Stimulated activated CD4-positive, alpha-beta T cell treated with anti-CD3 and anti-CD28 coated beads, TNF-alpha, amount 100 ng/mL, for 24 hours (primary cell): Measurements from ENCODE around the gene CDCP2.
"Not testable (repeated sequence)": the region's sequence is repeated elsewhere in the genome, so short reads cannot be mapped to it uniquely, and the experiment has no call there.

Experiments used
- DNase-seq, 3 experiments: peaks; one replicate each; pipeline ENCODE4 v3.0.0-alpha.2; 2020; ENCODE audit warnings: low read depth in 3 of 3

Gene CDCP2

DNA sequence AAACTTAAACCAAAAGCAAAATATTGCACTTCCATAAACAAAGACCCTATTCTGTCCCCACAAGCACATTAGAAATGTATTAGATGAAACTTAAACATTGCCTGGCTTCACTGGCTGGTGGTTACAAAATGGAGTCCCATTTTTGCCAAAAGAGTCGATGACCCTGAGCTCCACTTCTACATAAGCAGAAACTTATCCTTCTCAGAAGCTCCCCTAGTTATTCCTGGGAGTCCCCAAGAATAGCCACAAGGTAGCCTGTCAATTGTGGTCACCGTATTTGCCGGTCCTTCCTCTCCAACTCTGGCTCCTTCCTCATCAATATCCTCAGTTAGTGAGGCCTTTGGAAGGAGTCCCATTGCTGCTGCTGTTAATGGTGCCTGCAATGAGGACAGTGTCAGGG, 37.3 kb downstream of the CDCP2 start:
- DNase-seq: no peak

DNA sequence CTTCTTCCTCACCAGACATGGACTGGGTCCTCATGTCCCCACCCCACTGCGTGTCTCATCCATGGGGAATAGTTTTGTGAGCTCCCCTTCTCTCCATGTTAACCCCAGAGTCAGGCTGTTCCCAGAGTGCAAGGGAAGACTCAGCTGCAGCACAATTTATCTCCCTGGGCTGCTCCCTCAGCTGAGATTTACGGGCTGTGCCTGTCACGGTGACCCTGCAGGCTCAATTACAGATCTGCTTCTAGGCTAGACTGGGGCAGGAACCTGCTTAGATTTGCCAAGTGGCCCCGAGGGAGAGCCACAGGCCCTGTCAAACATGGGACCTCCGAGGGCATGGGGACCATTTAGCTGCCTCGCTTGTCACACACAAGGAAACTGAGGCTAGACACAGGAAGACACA, 37.8 kb downstream of the CDCP2 start:
- no peak for DNase-seq

DNA sequence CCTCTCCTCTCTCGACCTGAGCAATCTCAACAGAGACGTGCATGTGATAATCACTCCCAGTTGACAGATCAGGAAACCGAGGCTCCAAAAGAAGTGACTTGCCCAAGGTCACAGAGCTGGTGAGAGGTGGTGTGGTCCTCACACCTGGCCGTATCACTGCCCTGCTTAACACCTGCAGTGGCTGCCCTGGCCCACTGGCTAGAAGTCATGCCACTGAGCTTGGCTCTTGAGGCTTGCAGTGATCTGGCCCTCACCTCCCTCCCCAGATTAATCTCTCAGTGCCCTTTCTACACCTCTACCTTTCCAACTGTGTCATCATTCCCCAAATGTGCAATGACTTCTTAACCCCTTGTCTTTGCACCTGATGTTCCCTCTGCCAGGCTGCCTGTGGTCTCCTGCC, 38.8 kb downstream of the CDCP2 start:
- DNase-seq: no peak

DNA sequence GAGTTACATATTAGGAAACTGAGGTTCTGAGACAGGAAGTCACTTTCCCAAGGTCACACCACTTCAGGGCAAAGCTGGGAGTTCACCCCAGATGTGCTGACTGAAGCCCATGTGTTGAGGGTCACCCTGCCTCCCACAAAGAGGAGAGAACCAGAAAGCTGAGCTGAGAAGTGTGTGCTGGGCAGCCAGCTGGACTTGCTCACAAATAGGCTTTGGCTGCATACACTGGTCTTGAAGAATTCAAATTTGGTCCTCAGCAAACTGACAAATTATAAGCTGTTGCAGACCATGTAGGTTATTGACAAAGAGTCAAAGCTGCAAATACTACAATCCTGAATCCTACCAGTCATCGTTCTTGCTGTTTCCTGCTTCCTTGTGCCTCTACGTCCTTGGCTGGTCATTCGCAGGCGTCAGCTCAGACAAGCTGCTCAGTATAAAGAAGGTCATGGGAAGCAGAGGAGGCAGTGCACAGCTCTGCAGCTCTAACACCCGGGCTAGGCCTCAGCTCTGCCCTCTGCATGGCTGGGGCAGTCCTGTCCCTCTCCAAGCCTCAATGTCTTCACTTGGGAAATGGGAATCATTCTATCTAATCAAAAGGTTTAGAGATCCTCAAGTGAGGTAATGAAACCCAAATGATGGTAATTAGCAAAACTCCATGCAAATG, 40.0 kb downstream of the CDCP2 start:
- no peak for DNase-seq

DNA sequence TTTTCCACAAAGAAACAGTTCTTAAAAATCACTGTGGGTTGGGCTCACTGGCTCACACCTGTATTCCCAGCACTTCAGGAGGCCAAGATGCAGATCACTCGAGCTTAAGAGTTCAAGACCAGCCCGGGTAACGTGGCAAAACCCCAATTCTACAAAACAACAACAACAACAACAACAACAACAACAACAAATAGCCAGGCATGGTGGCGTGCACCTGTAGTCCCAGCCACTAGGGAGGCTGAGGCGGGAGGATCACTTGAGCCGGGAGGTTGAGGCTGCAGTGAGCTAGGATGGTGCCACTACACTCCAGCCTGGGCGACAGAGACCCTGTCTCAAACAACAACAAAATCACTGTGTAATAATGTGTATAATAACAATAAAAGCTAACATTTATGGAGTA, 40.8 kb downstream of the CDCP2 start:
- DNase-seq: no peak

DNA sequence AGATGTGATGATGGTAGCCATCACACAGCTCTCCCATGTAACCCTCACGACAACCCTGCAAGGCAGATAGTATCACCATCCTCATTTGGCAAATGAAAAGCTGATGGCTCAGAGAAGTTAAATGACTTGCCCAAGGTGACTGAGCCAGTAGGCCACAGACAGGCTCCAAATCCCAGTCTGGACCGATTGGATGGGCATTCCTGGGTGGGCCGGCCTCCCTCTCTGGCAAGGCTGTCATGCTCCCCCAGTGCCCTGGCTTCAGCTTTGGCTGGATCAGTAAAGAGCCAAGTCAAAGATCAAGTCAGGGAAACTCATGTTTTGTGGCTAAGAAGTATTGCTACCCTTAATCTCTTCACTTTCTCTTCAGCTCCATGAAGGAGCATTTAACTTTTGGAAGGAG, 41.2 kb downstream of the CDCP2 start:
- no peak for DNase-seq

DNA sequence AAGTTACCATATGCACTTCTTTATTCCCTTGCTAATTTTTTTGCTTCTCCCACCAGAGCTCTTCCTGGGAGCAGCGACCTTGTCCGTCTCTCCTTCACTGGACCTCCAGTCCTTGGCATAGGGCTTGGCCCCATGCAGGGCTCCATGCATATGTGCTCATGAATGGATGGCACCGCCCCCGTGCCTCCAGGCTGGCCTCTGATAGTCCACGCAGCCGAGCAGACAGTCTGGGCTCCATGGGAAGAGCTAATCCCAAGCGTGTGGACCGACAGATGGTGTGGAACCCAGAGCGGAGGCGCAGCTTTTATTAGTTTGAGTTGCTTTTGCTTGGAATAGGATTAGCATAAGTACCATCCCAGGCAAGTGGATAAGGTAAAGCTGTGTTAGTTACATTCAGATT, 41.8 kb downstream of the CDCP2 start:
- DNase-seq: no peak

DNA sequence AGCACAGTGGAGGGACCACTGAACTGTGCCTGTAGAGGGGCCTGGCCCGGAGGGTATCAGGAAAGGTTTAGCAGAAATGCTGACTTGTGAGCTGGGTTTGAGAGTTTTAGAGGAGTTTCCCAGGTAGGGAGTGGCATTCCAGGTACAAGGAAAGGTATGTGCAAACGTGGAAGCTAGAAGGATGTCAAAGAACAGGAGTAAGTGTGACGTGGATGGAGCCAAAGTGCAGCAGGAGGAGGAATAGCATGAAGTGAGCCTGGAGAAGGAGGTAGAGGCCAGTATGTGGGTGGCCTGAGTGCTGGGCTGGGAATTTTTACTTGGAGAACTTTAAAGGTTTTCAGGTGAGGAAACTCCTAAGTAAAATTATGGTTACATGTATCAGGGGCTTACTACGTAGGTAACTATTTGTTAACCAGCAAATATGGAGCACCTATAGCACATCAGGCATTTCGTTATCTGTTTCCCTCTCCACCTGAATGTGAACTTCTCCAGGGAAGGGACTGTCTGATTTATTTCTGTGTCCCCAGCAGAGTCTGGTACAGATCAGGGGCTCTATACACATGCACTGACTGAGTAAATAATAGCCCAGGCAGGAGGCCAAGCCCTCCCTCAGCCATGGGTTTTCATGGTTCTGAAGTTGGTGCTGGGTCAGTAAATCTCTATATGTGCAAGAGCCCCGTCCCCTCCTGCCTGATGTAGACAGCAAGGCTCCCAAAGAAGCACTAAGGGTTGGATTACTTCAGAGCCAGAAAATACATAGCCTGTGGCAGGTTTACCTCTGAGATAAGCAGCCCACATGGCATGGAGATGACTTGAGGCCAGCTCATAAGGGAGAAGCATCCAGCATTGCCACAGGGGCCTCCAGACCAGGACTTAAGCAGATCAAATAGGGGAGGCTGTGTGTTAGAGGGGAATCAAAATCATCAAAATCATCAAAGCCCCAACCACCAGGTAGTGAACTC, 43.4 kb downstream of the CDCP2 start:
- DNase-seq: no peak

DNA sequence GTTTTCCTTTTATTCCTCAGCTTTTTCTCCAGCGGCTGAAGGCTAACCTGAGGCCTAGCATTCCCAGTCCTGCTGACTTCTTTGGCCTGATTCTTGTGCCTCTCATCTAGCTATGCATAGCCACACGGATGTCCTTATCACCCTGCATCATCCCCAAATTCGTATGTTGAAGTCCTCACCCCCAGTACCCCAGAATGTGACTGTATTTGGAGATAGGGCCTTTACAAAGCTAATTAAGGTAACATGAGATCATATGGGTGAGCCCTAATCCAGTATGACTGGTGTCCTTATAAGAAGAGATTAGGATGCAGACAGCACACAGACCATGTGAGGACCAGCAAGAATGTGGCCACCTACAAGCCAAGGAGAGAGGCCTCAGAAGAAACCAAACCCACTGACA, 44.6 kb downstream of the CDCP2 start:
- DNase-seq: no peak

DNA sequence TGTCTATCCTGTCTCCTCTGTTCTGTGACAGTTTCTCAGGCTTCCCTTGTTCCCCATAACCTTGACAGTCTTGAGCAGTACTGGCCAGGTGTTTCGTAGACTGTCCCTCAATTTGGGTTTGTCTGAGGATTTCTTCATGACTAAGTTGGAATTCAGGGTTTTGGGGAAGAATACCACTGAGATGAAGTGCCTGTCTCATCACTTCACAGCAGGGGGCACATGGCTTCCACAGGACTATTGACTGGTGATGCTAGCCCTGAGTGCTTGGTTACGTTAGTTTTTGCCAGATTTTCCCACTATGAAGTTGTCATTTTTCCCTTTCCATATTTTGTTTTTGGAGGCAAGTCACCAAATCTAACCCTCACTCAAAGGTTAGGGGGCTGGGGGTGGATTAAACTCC, 45.7 kb downstream of the CDCP2 start:
- DNase-seq: no peak

DNA sequence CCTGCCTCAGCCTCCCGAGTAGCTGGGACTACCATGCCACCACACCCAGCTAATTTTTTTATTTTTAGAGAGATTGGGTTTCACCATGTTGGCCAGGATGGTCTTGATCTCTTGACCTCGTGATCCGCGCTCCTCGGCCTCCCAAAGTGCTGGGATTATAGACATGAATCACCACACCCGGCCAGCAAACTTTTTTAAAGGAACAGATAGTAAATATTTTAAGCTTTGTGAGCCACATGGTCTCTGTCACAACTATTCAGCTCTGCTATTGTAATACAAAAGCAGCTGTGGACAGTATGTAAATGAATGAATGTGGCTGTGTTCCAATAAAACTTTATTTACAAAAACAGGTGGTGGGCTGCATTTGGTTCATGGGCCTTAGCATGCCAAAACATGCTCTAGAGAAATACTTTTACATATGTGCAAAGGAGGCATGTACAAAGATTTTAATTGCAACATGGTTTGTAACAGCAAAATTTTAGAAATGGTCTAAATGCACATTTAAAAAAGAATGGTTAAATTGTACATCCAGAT, 47.0 kb downstream of the CDCP2 start:
- no peak for DNase-seq

DNA sequence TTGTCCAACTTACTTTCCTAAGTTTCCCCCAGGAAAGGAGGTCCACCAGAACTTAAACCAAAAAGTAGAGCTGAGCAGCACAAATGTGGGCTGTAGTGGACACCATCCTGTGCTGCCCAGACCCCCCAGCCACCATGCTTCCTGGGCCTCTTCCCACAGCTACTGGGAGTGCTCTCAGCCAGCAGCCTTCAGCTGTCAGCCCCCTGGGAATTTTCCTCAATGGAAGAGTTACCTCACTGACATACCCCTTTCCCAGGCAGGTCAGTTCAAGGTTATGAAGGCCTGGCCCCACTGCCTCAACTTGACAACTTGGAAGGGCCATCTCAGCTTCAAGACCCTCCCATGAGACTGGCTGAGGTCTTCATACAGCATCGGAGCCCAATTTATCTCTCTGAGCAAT, 47.7 kb downstream of the CDCP2 start:
- no peak for DNase-seq

DNA sequence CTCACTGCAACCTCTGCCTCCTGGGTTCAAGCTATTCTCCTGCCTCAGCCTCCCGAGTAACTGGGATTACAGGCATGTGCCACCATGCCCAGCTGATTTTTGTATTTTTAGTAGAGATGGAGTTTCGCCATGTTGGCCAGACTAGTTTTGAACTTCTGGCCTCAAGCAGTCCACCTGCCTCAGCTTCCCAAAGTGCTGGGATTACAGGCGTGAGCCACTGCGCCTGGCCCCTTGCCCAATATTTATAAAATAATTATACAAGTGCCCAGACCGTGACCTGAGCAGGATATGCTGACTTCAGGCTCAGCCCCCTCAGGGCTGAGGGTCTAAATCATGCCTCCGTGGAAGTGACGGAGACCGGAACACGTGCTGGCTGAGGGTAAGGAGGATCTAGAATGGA, 48.2 kb downstream of the CDCP2 start:
- not testable (repeated sequence) for DNase-seq

DNA sequence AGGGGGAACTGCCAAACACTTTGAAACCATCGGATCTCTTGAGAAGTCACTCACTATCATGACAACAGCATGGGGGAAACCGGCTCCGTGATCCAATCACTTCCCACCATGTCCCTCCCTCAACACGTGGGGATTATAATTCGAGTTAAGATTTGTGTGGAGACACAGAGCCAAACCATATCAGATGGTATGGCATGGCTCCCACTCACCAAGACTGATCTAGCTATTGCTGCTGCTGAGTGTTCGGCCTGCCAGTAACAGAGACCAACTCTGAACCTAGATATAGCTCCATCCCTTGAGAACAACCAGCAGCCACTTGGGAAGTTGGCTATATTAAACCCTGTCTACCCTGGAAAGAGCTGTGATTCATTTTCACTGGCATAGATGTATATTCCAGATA, 49.4 kb downstream of the CDCP2 start:
- DNase-seq: no peak

DNA sequence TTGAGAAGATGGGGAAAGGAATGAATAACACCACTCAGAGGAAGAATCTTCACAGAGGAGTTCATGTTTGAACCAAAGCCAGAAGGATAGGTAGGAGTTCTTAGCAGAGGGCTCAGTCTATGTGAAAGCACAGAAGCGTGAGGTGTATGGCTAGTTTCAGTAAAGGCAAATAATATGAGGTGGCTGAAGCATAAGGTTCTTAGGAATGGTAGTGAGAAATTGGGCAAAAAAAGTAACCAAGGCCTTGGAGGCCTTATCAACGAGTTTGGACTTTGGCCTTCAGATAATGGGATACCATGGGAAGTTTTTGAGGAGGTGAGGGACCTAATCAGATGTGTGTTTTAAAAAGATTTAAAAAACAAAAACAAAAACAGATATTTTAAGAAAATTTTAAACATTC, 52.3 kb downstream of the CDCP2 start:
- no peak for DNase-seq

DNA sequence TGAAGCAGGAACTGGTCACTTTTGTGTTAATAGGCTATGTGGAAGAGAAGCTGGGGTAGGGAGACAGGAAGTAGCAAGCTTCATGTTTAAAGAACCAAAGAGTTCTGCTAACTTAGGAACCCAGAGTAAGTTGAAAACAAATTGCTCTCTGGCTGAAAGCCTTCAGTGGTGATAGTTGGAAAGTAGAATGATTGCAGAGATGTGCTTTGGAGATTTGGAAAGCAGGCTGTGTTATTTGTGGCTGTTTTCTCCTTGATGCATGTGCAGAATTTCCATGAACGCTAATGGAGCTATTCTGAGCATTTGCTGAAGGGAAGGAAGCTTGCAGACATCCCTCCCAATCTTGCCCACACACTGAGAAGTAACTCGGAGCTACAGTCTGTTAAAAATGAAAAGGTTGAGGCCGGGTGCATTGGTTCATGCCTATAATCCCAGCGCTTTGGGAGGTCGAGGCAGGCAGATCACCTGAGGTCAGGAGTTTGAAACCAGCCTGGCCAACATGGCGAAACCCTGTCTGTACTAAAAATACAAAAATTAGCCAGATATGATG, 53.7 kb downstream of the CDCP2 start:
- no peak for DNase-seq

DNA sequence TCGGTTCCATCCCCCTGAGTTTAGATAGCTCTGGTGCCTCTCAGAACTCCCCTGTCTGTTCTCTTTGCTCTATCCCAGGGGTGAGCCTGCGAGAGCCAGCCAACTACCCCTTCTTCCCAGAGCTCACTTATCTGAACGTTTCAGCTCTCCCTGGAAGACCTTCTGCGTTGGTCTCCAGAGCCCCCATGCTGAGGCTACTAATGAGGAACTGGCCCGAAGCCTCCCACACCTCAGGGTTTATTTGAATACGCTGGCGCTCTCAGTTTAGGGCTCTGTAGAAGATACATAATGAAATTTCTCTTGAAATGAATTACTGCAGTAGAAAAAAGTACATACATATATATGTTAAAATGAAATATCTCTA, 55.9 kb downstream of the CDCP2 start:
- DNase-seq: no peak

DNA sequence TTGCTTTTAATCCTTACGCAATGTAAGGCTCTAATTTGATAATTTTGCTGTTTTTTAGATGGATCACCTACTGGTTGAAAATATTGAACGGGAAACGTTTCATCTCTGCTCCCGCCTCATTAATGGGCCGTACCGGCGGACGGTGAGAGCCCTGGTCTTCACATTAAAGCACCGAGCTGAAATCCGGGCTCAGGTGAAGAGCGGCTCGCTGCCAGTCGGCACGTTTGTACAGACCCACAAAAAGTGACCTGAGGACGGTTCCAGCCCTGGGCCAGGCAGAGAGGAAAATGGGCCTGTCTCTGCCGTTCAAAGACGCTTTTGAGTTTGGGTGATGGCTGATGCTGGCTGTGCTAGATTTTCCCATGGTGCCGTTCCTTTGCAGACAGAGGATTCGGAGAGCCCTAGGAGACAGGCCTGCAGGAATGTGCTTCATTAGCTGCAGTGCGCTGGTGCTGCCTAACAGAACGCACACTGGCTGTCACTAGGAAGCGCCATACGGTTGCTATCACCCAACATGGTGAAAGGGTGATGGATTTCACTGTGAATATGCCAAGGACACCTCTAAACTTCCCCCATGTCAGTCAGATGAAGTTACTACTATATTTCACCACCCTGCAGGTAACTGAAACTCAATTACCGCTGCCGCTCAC, 56.4 kb downstream of the CDCP2 start:
- DNase-seq: no peak

DNA sequence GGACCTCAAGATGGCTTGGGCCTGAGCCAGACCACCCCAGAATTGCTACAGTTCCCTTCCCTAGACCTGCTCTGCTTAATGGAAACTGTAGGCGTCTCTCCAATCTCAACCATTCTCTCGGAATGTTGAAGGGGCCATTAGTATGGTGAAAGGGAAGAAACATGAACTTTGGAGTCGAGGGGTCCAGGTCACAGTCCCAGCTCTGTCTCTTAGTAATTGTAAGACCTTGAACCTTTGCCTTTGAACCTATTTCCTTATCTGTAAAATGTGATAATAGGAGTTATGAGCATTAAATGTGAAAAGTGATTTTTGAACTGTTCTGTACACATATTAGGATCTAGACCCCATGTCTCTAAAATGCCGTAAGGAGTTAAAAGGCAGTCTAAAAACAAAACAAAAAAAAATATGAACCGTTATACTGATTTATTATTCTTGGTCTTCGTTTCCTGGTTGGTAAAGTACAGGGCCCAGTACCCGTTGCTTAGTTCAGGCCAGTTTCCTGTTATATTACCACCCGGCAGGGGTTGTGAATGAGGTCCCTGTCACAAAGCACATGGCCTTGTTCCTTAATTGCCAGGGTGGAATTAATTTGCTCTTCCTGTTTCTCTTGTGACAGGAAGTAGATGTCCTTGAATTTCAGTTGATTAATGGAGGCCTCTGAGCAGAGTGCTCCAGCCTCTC, 57.1 kb downstream of the CDCP2 start:
- no peak for DNase-seq

DNA sequence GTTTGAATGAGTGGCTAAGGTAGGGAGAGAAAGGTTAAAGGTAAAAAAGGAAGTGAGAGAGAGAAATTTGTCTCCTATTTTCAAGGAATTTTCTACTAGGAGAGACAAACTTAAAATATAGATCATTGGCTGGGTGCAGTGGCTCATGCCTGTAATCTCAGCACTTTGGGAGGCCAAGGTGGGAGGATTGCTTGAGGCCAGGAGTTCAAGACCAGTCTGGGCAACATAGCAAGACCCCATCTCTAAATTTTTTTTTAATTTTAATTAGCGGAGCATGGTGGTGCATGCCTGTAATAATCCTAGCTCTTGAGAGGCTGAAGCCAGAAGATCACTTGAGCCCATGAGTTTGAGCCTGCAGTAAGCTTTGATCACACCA, 58.1 kb downstream of the CDCP2 start:
- DNase-seq: not testable (repeated sequence)

DNA sequence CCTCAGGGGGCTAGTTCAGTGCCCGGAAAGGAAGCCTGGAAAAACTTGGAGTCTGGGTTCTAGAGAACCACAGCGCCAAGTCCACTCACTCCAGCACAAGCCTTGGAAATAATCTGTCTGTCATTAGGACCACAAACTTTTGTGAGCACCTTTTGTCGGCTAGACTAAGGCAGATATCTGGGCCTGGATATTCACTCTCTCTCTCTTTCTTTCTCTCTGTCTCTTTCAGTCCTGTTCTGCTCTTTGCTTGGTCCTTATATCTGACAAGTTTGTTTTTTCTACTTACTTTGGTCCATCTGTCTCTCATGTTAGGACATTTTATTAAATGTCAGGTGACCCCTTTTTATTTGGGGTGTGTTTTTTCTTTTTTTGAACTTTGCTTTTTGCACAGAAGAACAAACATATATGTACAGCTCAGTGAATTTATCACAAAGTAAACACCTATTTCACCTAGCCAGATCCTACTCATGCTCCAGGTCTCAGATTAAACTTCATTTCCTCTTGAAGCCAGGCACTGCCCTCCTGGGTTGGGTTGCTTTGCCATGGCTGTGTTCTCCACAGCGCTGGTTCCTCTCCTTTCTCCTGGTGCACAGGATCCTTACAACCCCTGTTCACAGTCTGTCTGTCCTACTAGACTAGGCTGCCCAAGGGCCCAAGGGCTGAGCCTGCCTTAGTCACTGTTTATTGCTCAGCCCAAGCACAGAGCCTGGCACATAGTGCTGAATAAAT, 58.6 kb downstream of the CDCP2 start:
- DNase-seq: no peak
